Breast epithelium (tissue), 4 donors: Measurements from ENCODE around the gene TMEM106C. TPM values are rescaled to one million over a fixed set of nuclear protein-coding genes. Genes with fewer than 3 reads are reported as not detected.

Experiments used
- DNase-seq, 2 donors: peaks; one replicate each; pipeline ENCODE4 v3.0.0-alpha.2; 2019; ENCODE audit warnings: low spot score in 2 of 2
- H3K27ac ChIP-seq, 2 donors: fragments of 200-600 bp; sonication (generic) in 1 of 2; one replicate each; pipeline ENCODE4 v1.5.1; 2016 to 2019; ENCODE audit warnings: mild to moderate bottlenecking in 1 of 2
- H3K27me3 ChIP-seq, 2 donors: fragments of 200-600 bp; sonication (generic) in 1 of 2; one replicate each; pipeline versions ENCODE4 v1.5.1 to v1.6.0; 2017 to 2019; ENCODE audit warnings: control low read depth in 1 of 2, mild to moderate bottlenecking in 1 of 2
- H3K36me3 ChIP-seq: fragments of 200-600 bp; one replicate; pipeline ENCODE4 v1.5.1; 2019
- H3K4me1 ChIP-seq, 2 donors: fragments of 200-600 bp; sonication (generic); one replicate each; pipeline ENCODE4 v1.5.1; 2016 to 2019; ENCODE audit warnings: control low read depth in 1 of 2
- H3K4me3 ChIP-seq, 3 donors: fragments of 200-600 bp; sonication (generic); 1 replicate in 2 of 3; 2 replicates in 1 of 3; pipeline ENCODE4 v1.5.1; 2016 to 2019; ENCODE audit warnings: mild to moderate bottlenecking in 3 of 3, moderate library complexity in 2 of 3
- H3K9me3 ChIP-seq, 2 donors: fragments of 200-600 bp; sonication (generic) in 1 of 2; one replicate each; pipeline ENCODE4 v1.5.1; 2016 to 2019; ENCODE audit warnings: control low read depth in 1 of 2
- CTCF ChIP-seq, 3 donors: fragments of 450-650 bp; IDR thresholded peaks; one replicate each; pipeline ENCODE4 v1.5.1; 2016 to 2017; ENCODE audit warnings: antibody characterized with exemption in 3 of 3, mild to moderate bottlenecking in 3 of 3, moderate library complexity in 3 of 3
- POLR2A ChIP-seq: fragments of 450-650 bp; IDR thresholded peaks from one replicate; pipeline ENCODE4 v1.6.1; 2016; ENCODE audit warnings: antibody characterized with exemption, mild to moderate bottlenecking, moderate library complexity
- POLR2AphosphoS5 ChIP-seq, 3 donors: sonication (generic); formaldehyde crosslinking; IDR thresholded peaks; one replicate each; pipeline ENCODE4 v1.6.1; 2017; ENCODE audit warnings: antibody characterized with exemption in 3 of 3
- intact Hi-C: fragments of 100-400 bp; cut with DNase I; formaldehyde crosslinking; loops from one replicate; pipeline ENCODE4 v1.15.1; 2023; ENCODE audit warnings: low total_unique reads
- total RNA-seq, 3 donors: library from RNA; depleted of rRNA; stranded (reverse); fragments of >200 nt; gene quantifications; one replicate each; pipeline ENCODE4 v1.1.0, GENCODE V29; 2016

The TMEM106C gene
- total RNA-seq, 3 donors from 2014 or later, result 35.2 to 131 (median 73.4) TPM

- intact Hi-C loops, result no loop called here
- H3K4me3 ChIP-seq, result no peak overlapping the region
- no peaks in the 10 kb centered on the region for H3K27me3 ChIP-seq
- H3K36me3 ChIP-seq, result no peaks in the 10 kb centered on the region
- H3K9me3 ChIP-seq, result no peaks in the 10 kb centered on the region
- H3K4me1 ChIP-seq, result no peaks in the 10 kb centered on the region
- peak in 1 of 2 donors; percentile 37 for DNase-seq
- TF ChIP-seq POLR2AphosphoS5 (IDR thresholded peaks at IDR 0.05), result no peak
- TF ChIP-seq CTCF (IDR thresholded peaks at IDR 0.05), result no peak
- TF ChIP-seq POLR2A, result no peak
- H3K27ac ChIP-seq, result no peak overlapping the region
Observed at GRCh38 chr12:47991106-47992061, 28.0 kb downstream of the TMEM106C start.

- H3K36me3 ChIP-seq, result no peaks in the 10 kb centered on the region
- H3K27me3 ChIP-seq, result no peaks in the 10 kb centered on the region
- H3K4me3 ChIP-seq, result no peak overlapping the region
- H3K27ac ChIP-seq, result no peak overlapping the region
- no peaks in the 10 kb centered on the region for H3K4me1 ChIP-seq
- intact Hi-C loops, result no loop called here
- peak in 1 of 2 donors; percentile 27 for DNase-seq
- no peaks in the 10 kb centered on the region for H3K9me3 ChIP-seq
- TF ChIP-seq POLR2AphosphoS5 (IDR thresholded peaks at IDR 0.05) (no peak), POLR2A (no peak), CTCF (IDR thresholded peaks at IDR 0.05) (no peak)
Observed at GRCh38 chr12:47992776-47993175, 29.4 kb downstream of the TMEM106C start.

- Histone ChIP-seq H3K4me1 (no peaks in the 10 kb centered on the region), H3K9me3 (no peaks in the 10 kb centered on the region), H3K27me3 (no peaks in the 10 kb centered on the region), H3K36me3 (no peaks in the 10 kb centered on the region), H3K27ac (no peak overlapping the region), H3K4me3 (no peak overlapping the region)
- intact Hi-C loops, result no loop called here
- DNase-seq, result peak in 1 of 2 donors; percentile 9
- TF ChIP-seq POLR2AphosphoS5 (IDR thresholded peaks at IDR 0.05), result no peak
- TF ChIP-seq CTCF (IDR thresholded peaks at IDR 0.05), result no peak
Observed at GRCh38 chr12:47993491-47993890, 30.1 kb downstream of the TMEM106C start.

- no peak for DNase-seq
- intact Hi-C loops, result no loop called here
- Histone ChIP-seq H3K36me3 (no peaks in the 10 kb centered on the region), H3K27me3 (no peaks in the 10 kb centered on the region), H3K9me3 (no peaks in the 10 kb centered on the region), H3K27ac (no peak overlapping the region), H3K4me3 (no peak overlapping the region), H3K4me1 (peaks cover 1 to 3% of the 10 kb centered on the region in 2 donors)
- TF ChIP-seq POLR2AphosphoS5 (IDR thresholded peaks at IDR 0.05), result no peak
- no peak for TF ChIP-seq POLR2A
- TF ChIP-seq CTCF (IDR thresholded peaks at IDR 0.05), result no peak
Observed at GRCh38 chr12:47995981-47996401, 32.6 kb downstream of the TMEM106C start.

GRCh38 chr12:47997321-47997720, 33.9 kb downstream of the TMEM106C start:
- TF ChIP-seq POLR2A (no peak), CTCF (IDR thresholded peaks at IDR 0.05) (no peak), POLR2AphosphoS5 (IDR thresholded peaks at IDR 0.05) (no peak)
- no peak for DNase-seq
- Histone ChIP-seq H3K27me3 (peaks cover 0 to 7% of the 10 kb centered on the region in 2 donors), H3K4me3 (no peak overlapping the region), H3K36me3 (no peaks in the 10 kb centered on the region), H3K9me3 (no peaks in the 10 kb centered on the region), H3K27ac (no peak overlapping the region), H3K4me1 (peaks cover 4 to 5% of the 10 kb centered on the region in 2 donors)
- intact Hi-C loops, result no loop called here
